K562 (cell line): ENCODE data around the gene HOXC4.
"Not testable (repeated sequence)": the region's sequence is repeated elsewhere in the genome, so short reads cannot be mapped to it uniquely, and the experiment has no call there.

Source experiments
- ATF2 ChIP-seq: sonication (generic); formaldehyde crosslinking; IDR thresholded peaks from 2 replicates; pipeline ENCODE4 v1.8.1; 2022; ENCODE audit warnings: missing genetic modification reagents
- CHD2 ChIP-seq: IDR thresholded peaks from 2 replicates; pipeline ENCODE4 v1.6.1; 2011; ENCODE audit warnings: low read depth, low read length
- CTCF ChIP-seq, 3 experiments: IDR thresholded peaks in 2 of 3; conservative IDR thresholded peaks in 1 of 3; 2 replicates each; pipeline ENCODE4 v1.5.1; 2011 to 2012; ENCODE audit warnings: low read length in 3 of 3, mild to moderate bottlenecking in 3 of 3, control low read depth in 2 of 3, improper control_type of control experiment in 1 of 3, inconsistent platforms in 1 of 3, low read depth in 1 of 3, mixed read lengths in 1 of 3, moderate library complexity in 1 of 3; ENCODE audit not compliant: insufficient read depth in 2 of 3
- E4F1 ChIP-seq: fragments of 250-450 bp; sonication (Bioruptor Pico); IDR thresholded peaks from 2 replicates; pipeline ENCODE4 v1.5.0; 2021; ENCODE audit warnings: mild to moderate bottlenecking, borderline replicate concordance
- ETV6 ChIP-seq, 3 experiments: fragments of 150-350 bp in 1 of 3; sonication (generic) in 1 of 3; formaldehyde crosslinking in 1 of 3; IDR thresholded peaks; 2 replicates each; pipeline versions ENCODE4 v1.6.1 to v1.8.0; 2014 to 2022; ENCODE audit warnings: borderline replicate concordance in 2 of 3, low read depth in 2 of 3, antibody characterized with exemption in 1 of 3, low read length in 1 of 3, mild to moderate bottlenecking in 1 of 3, missing genetic modification reagents in 1 of 3
- POLR2A ChIP-seq: fragments of 450-650 bp; conservative IDR thresholded peaks from 2 replicates; pipeline ENCODE4 v1.6.1; 2016
- PTBP1 ChIP-seq: fragments of 200-400 bp; formaldehyde crosslinking; IDR thresholded peaks from 2 replicates; pipeline ENCODE4 v1.6.1; 2017; ENCODE audit warnings: low read depth, low read length
- ZBTB12 ChIP-seq: fragments of 250-450 bp; sonication (Bioruptor Pico); IDR thresholded peaks from 2 replicates; pipeline ENCODE4 v1.4.0; 2020
- ZBTB43 ChIP-seq: sonication (generic); formaldehyde crosslinking; IDR thresholded peaks from 2 replicates; pipeline ENCODE4 v1.8.0; 2023; ENCODE audit warnings: mild to moderate bottlenecking, missing genetic modification reagents
- ZNF274 ChIP-seq: IDR thresholded peaks from 2 replicates; pipeline ENCODE4 v1.6.1; 2011; ENCODE audit warnings: low read depth, mild to moderate bottlenecking, low read length, moderate library complexity, borderline replicate concordance

- TF ChIP-seq POLR2A; ZBTB12; ATF2 (CRISPR knock-in tag); ETV6 (IDR thresholded peaks at IDR 0.05; ENCODE audit: borderline replicate concordance in 1 of 2, low read depth in 2 of 2, low read length in 1 of 2); ETV6 (CRISPR knock-in tag; IDR thresholded peaks at IDR 0.05; ENCODE audit: borderline replicate concordance); PTBP1; CHD2; ZNF274; ZBTB43 (CRISPR knock-in tag); CTCF (IDR thresholded peaks at IDR 0.05 in 2 of 3, conservative IDR thresholded peaks at IDR 0.05 in 1 of 3; ENCODE audit: insufficient read depth in 2 of 3, low read depth in 1 of 3, low read length in 3 of 3); E4F1: not testable (repeated sequence)
Measured at GRCh38 chr12:54103827-54104226, 50.2 kb downstream of the HOXC4 start.
